HG03575 (cell line): Measurements from ENCODE around the gene OCLN.
A peak's percentile ranks its signal among the peaks of the same experiment; 100 is the strongest.
"Not testable (repeated sequence)": the region's sequence is repeated elsewhere in the genome, so short reads cannot be mapped to it uniquely, and the experiment has no call there.

ENCODE experiments used
- ATAC-seq: cut with Tn5 transposase; IDR thresholded peaks from one replicate; pipeline ENCODE4 v1.9.1; 2021; ENCODE audit not compliant: unreplicated experiment, insufficient number of reproducible peaks, low FRiP score; ENCODE audit errors: extremely low read depth

The OCLN gene

GRCh38 chr5:69519285-69519684 is 26.7 kb downstream of the OCLN start:
- ATAC-seq = no peak

- ATAC-seq = no peak
Observed at GRCh38 chr5:69522035-69522434, 29.4 kb downstream of the OCLN start.

- ATAC-seq = no peak
Observed at GRCh38 chr5:69525490-69525889, 32.9 kb downstream of the OCLN start.

- ATAC-seq = no peak
Observed at GRCh38 chr5:69526660-69527059, 34.1 kb downstream of the OCLN start.

DNA sequence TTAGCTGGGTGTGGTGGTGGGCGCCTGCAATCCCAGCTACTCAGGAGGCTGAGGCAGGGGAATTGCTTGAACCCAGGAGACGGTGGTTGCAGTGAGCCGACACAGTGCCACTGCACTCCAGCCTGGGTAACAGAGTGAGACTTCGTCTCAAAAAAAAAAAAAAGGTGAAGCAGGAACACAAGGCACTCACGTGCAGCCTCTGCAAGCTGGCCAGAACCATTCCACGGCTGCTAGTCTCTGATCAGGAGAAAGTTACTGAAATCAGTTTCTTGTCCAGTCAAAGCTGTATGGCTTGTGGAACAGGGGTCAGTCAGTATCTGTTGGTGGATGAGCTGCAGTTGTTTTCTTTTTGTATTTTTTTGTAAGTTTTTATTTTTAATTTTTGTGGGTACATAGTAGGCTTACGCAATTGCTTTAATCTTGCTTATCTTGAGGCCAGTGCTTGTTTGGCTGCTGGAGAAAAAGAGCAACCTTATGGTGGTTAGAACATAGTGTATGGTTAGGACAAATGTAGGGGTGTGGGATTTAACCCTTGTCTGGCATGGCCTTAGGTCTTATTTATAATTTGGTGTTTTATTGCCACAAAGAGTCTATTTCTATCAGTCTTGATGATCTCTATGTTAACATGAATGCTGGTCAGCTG is 34.7 kb downstream of the OCLN start:
- no peak for ATAC-seq

GRCh38 chr5:69528035-69528434 is 35.4 kb downstream of the OCLN start:
- no peak for ATAC-seq

- ATAC-seq = no peak
Observed at GRCh38 chr5:69528609-69529008, 36.0 kb downstream of the OCLN start.

DNA sequence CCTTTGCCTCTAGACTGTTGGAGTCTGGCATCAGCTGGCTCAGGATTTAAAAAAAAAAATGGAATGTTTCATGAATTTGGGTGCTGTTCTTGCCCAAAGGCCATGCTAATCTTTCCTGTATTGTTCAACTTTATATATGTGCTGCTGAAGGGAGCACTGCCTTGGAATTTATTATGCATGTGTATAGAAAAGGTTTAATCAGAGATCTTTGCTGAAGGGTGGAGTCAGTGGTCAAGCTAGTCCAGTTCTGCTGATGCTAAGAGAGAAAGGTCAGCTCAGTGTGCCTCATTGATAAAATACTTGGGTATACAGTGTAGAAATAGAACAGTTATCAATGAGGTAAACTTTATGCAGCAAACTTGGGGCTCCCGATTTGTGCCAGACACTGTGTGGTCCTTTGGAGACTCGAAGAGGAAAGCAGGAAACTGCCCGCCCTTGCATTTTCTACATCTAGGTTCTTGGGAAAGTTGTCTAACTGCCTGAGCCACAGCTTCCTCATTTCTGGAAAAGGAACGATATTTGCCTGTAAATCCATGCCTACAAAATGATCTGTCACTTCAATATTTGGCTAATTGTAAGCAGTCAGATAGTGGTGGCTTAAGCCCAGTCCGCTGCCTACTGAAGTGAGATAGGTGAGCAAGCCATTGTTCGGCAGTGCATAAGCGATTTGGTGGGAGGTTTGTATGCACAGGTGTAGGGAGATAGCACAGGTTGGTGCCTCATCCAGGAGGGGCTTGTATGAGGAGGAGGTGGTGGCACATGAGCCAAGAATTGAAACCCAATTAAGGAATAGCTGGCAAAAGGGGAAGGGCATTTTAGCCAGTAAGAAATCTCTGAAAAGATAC is 38.2 kb downstream of the OCLN start:
- ATAC-seq = no peak

DNA sequence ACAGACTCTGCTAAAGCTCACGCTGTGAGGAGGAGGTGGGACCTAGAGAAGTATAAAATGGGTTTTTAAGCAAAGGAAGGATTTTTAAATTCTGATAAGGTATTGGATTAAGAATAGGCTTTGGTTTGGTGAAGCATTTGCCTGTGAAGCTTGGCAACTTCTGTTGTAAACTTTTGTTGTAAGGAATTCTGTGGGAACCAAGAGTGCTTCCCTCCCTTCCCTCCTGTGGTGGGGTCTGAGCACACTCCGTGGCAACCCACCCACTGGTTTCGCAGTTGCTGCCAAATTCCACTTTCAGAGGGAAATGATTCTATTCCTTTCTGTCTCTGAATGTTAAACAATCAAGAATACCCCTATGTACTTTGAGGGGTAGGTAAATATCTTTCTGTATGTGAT is 38.8 kb downstream of the OCLN start:
- no peak for ATAC-seq

GRCh38 chr5:69537911-69538310 is 45.3 kb downstream of the OCLN start:
- ATAC-seq = not testable (repeated sequence)

GRCh38 chr5:69538735-69539134 is 46.1 kb downstream of the OCLN start:
- not testable (repeated sequence) for ATAC-seq

- not testable (repeated sequence) for ATAC-seq
Observed at GRCh38 chr5:69541347-69541746, 48.8 kb downstream of the OCLN start.

- ATAC-seq = not testable (repeated sequence)
Observed at GRCh38 chr5:69542838-69543618, 50.4 kb downstream of the OCLN start.

- ATAC-seq = not testable (repeated sequence)
Observed at GRCh38 chr5:69544602-69545001, 52.0 kb downstream of the OCLN start.

DNA sequence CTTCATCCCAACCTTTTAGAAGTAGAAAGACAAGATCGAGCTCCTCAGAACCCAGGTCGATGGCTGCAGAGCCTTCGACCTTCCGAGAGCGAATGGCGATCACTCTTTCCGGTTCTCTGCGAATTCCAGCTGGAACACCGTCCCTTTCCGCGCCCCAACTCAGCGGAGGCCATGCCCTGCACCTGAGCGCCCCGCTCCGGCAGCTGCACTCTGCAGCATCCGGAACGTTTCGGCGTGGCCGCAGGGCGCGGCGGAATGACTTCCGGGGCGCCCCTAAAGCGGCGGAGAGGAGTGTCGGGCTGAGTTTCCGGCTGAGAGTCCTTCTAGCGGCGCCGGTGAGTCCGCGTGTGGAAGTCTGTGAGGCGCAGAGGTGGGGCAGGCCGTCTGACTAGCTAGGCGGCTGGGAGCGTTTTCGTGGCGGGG is 67.3 kb downstream of the OCLN start, which contains the start of gene GTF2H2C:
Gene GTF2H2C (plus strand): TSS at position 284 of the 423 bp plus-strand sequence. CDS start 4,942 bp downstream, outside the sequence.
- peak; percentile 93 for ATAC-seq

DNA sequence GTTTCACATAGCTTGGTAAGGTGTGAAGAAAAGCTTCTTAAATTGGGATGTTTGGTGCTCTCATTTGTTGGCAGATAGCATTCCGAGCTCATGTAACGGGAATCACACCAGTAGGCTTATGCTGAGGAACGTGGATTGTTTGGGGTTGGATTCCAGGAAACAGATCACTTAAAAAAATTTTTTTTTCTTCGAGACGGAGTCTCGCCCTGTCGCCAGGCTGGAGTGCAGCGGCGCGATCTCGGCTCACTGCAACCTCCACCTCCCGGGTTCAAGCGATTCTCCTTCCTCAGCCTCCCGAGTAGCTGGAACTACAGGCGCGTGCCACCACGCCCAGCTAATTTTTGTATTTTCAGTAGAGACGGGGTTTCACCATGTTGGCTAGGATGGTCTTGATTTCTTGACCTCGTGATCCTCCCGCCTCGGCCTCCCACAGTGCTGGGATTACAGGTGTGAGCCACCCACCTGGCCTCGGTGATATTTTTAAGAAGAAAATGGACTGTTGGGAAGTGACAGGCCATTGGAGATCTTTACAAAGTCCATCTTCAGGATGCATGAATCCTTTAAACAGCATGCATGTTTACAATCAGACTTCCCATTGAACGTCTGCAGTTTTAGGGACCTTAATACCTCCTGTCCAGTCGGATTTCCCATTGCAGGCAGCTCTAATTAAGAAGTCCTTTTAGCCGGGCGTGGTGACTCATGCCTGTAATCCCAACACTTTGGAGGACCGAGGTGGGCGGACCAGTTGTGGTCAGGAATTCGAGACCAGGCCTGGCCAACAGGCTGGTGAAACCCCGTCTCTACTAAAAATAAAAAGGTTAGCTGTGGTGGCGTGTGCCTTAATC is 68.2 kb downstream of the OCLN start:
- ATAC-seq = not testable (repeated sequence)

- not testable (repeated sequence) for ATAC-seq
Observed at GRCh38 chr5:69566172-69566571, 73.6 kb downstream of the OCLN start.

DNA sequence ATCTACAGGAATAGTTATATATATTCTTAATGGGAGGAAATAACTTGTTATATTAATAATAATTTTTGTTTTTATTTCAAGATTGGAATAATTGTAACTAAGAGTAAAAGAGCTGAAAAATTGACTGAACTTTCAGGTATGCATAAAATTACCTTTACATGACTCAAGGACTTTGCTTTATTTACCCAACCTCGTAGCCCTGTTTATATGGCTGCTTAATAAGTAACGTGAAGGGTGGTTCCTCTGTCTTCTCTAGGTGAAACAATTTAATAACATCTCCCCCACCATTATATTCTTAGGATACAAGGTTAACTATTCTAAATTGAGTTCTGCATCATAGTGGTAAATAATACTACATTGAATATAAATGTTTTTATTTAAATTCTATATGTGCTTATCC is 75.5 kb downstream of the OCLN start:
- ATAC-seq = not testable (repeated sequence)

DNA sequence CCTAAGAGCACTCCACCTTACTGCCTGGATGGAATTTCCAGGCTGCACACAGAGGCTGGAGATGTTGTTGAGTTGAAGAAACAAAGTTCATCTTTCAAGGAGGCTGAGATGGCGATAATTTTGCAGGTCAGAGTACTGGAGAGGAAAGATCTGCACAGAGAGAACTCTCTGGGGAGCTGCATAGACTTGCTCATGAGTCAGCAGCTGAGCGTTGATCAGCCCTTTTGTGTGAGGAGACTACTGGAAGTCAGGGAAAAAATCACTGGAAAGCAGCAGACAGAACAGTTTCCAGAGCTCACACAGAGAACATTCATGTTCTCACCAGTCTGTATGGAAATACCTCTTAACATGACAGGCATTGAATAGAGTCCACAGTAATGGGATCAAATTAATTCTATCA is 90.8 kb downstream of the OCLN start:
- not testable (repeated sequence) for ATAC-seq
